Superior temporal gyrus (tissue), 1 donor: ENCODE data around the gene NR2F6.
"Not testable (repeated sequence)": the region's sequence is repeated elsewhere in the genome, so short reads cannot be mapped to it uniquely, and the experiment has no call there.

Experiments used
- DNase-seq: peaks from one replicate; pipeline ENCODE4 v3.0.0-alpha.2; 2016; ENCODE audit errors: extremely low spot score

The NR2F6 gene

DNA sequence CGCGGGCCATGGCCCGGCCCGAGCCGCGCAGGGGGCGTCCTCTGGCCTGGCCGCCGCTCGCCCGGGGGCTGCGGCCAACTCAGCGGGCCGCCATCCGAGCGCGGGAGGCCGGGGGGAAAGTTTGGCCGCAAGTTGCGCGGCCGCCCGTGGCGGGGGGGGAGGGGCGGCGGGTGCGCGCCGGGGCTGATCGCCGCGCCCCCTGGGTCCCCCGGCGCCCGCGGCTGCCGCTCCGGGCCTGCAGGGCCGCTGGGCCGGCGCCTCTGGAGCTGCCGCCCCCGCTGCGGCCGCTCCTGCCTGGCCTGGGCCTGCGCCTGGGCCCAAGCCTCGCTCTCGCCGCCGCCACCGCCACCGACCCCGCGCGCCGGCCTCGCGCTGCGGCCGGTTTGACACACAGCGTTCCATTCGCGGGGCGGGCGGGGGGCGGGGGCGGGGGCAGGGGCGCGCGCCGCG, at the start of gene NR2F6:
TSS of gene NR2F6 (minus strand) at position 385 of the 450 bp plus-strand sequence. CDS start 699 bp downstream, outside the sequence.
- DNase-seq: no peak

DNA sequence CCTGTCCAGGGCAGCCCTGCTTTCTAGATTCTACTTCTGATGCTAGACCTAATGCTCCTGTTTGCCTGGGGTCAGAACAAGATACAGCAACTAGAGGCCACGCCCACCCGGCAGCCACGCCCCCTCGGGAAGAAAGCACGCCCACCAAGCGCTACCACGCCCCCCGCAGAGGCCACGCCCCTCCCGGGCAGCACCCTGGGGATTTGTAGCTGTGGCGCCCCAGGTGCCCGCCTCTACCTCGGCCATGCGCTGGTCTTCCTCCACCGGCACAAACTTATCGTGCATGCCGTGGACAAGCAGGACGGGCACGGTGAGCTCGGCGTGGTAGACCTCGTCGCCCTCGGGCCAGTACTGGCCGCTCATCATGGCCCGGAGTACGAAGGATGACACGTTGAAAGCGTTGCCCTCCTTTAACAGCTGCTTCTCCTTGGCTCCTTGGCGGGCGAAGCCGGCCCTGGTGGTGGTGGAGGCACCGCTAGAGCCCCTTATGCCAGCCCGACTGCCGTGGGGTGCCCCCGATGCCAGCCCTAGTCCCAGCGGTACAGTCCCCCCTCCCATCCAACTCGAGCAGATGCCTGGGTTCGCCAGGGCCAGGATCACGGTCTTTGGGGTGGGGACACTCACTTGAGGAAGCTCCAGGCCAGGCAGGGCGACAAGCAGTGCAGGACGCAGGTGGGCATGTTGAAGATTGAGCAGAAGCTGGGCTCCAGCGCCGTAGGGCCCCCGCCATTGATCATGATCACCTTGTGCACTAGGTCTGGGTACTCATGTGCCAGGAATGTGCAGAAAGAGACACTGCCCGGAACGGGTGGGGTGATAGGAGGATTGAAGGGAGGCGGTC, 48.6 kb upstream of the NR2F6 start:
- no peak for DNase-seq

DNA sequence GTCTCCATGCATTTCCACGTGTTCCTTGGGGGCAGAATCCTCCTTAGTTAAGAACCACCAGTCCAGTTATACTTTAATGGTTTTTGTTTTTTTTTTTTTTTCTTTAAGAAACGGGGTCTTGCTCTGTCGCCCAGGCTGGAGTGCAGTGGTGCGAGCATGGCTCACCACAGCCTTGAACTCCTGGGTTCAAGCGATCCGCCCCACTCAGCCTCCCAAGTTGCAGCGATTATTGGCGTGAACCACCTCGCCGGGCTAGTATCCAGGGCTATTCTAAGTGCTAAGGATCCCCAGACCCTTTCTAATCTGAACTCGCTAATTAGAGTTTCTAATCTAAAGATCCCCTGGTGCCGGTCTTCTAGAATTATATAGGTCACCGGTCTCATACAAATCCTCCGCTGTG, 47.9 kb upstream of the NR2F6 start:
- DNase-seq: no peak

DNA sequence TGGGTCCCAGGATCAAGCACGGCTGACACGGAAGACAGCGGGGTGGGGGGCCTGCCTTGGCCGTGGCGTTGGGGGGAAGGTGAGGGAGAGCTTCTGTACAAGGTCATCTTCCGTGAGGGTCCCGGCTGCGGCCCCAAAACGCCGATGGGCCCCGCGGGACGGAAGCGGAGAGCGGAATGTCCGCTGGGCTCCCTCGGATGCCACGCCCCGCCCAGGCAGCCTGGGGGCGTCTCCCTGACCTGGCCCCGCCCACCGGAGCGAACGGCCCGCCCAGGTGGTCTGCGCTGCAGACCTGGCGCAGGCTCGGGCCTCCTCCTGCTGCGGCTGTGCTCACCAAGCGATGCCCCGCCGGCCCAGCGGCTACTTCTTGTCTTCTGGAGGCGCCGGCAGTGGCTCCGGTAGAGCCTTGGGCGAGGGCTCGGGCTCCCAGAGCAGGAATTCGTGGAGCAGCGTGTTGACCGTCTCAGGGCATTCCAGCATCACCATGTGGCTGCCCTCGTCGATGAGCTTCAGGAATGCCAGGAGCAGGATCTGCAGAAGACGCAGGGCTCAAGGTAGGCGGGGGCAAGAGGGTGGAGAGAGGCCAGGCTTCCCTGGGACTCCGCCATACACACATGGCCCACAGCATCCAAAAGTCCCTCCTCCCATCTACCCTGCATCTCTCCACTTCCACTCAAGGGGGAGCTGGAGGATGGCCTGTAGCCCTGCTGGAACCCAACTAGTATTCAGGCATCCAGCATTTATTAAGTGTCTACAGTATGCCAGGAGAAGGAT, 46.8 kb upstream of the NR2F6 start:
- peak; percentile 62 for DNase-seq

DNA sequence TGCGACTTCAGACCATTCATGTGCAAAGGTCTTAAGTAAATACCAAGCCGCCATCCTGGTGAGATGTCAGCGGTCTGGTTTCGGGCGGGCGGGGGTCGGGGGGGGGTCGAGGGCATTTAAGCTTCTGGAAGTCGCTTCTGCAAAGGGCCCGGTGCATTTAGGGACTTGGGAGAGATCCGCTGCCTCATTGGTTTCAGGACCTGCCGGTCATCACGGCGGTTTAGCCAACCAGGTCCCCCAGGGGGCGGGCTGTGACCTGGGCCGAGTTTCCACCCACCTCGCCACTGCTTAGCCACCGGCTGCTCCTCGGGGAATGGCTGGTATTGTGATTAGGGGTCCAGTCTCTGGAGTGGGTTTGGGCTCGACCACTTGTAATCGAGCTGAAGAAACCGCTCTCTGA, 43.8 kb upstream of the NR2F6 start:
- DNase-seq: peak; percentile 9

DNA sequence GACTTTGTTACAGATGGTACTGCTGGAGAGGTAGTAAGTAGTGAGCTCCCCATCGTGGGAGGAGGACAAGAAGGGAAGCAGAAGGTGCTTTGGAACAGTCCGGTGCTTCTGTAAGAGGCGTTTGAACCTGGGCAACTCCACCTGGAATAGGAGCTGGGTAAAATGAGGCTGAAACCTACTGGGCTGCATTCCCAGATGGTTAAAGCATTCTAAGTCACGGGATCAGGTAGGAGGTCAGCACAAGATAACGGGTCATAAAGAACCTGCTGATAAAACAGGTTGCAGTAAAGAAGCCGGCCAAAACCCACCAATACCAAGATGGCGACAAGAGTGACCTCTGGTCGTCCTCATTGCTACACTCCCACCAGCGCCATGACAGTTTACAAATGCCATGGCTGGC, 41.0 kb upstream of the NR2F6 start:
- no peak for DNase-seq

DNA sequence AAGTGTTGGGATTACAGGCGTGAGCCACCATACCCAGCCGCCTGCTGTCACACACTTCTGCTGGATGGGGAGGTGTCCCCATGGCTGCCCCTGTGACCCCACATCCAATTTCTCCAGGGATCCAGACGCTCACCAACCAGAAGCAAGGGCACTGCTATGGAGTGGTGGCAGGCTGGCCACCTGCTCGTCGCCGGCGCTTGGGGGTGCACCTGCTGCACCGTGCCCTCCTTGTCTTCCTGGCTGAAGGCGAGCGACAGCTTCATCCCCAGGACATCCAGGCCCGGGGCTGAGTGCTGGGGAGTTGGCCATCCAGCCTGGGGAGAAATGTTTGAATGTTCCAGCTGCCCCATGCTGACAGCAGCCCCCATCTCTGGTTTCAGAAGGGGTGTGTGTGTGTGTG, 40.5 kb upstream of the NR2F6 start:
- DNase-seq: no peak

DNA sequence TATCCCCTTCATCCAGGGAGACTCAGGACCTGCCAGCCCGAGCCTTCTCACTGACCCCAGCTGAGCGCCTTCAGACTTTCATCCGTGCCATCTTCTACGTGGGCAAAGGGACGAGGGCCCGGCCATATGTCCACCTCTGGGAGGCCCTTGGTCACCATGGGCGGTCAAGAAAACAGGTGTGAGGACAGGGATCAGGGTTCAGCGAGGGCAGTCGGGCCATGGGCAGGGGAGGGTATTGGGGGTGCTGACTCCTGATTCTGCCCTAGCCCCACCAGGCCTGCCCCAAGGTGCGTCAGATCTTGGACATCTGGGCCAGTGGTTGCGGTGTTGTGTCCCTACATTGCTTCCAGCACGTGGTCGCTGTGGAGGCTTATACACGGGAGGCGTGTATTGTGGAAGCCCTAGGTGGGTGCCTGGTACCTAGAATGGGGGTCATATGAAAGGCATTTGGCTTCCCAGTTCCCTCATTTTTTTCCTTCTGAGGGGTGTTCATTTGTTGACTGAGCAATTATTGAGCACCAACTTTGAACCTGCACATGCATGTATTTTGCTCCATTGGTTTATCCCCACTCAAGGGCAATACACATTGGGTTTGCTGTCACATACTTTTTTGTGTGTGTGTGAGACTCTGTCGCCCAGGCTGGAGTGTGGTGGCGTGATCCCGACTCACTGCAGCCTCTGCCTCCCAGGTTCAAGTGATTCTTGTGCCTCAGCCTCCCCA, 39.9 kb upstream of the NR2F6 start:
- DNase-seq: no peak

DNA sequence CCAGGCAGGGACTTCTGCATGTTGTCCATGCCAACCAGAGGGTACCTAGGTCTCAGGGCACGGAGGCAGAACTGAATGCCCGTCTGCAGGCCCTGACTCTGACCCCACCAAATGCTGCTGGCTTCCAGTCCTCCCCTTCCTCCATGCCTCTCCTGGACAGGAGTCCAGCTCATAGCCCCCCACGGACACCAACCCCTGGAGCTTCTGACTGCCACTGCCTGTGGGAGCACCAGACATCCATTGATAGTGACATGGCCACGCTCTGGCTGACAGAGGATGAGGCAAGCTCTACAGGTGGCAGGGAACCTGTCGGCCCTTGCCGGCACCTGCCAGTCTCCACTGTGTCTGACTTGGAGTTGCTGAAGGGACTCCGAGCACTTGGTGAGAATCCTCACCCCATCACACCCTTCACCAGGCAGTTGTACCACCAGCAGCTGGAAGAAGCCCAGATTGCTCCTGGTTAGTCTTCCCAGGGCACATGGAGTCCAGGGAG, 37.8 kb upstream of the NR2F6 start:
- no peak for DNase-seq

DNA sequence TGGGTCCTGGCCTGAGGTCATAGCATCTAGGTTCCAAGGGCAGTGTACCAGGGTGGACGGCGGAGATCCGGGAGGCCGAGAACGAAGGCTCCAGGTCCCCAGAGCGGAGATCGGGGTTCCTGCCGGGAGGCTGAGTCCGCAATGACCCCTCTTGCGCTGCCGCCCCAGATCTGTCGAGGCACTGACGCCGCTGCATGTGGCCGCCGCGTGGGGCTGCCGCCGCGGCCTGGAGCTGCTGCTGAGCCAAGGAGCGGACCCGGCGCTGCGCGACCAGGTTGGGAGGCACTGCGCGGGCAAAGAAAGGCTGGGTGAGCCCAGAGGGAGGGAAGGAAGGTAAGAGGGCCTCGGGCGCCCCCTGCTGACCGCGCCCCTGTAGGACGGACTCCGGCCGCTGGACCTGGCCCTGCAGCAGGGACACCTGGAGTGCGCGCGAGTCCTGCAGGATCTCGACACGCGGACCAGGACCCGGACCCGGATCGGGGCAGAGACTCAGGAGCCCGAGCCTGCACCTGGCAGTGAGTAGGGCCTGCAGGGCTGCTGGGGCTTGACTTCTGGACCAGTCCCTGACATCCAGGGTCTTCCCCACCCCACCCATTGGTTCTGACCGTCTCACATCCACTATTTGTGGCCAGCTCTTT, 36.9 kb upstream of the NR2F6 start:
- DNase-seq: peak; percentile 76

DNA sequence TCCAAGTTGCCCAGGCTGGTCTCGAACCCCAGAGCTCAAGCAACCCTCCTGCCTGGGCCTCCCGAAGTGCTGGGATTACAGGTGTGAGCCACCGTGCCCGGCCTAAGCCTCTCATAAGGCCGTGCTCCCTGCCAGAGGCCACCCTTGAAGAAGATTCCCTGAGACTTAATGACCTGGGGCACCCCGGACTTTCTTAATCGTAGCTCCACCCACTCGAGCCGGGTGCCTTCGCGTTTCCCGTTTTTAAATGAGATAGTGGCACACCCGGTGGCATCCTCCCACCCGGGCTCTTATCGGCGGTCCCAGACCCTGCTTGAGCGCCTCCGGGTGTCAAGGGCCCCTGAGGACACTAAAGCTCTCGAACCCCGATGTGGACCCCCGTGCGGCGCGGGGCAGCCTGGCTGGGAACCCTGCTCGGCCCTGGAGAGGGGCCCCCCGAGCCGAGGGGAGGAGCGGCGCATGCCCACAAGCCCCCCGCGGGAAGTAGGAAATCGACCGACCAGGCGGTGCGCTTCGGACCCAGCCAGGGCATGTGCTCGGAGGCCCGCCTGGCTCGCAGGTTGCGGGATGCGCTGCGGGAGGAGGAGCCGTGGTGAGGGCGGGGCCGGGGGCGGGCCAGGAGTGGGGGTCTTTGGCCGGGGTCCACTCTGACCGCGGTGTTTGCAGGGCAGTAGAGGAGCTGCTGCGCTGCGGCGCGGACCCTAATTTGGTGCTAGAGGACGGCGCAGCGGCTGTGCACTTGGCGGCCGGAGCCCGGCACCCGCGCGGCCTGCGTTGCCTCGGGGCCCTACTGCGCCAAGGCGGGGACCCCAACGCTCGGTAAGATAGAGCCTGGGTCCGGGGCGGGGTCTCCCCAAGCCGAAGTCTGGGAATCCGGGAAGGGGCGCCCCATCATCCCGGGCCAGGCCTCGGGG, 35.9 kb upstream of the NR2F6 start, which contains the start of gene ANKLE1:
TSS of gene ANKLE1 (plus strand) at position 511 of the 914 bp plus-strand sequence. CDS start at position 531, 20 bp downstream.
- DNase-seq: no peak

DNA sequence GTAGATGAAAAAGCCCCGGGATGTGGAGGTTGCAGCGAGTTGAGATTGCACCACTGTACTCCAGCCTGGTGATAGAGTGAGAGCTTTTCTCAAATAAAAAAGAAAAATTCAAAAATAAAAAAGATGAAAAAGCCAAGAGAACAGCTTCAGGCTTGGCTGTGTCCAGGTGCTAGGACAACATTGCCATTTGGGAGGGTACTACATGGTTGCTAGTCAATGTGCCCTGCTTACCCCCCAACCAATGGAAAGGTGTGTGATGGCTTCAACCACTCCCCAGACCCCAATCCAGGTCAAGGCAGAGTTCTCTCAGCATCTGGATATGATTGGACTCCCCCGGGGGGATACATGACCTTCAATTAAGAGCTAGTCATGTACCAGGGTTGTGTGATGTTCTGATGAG, 33.7 kb upstream of the NR2F6 start:
- DNase-seq: no peak

DNA sequence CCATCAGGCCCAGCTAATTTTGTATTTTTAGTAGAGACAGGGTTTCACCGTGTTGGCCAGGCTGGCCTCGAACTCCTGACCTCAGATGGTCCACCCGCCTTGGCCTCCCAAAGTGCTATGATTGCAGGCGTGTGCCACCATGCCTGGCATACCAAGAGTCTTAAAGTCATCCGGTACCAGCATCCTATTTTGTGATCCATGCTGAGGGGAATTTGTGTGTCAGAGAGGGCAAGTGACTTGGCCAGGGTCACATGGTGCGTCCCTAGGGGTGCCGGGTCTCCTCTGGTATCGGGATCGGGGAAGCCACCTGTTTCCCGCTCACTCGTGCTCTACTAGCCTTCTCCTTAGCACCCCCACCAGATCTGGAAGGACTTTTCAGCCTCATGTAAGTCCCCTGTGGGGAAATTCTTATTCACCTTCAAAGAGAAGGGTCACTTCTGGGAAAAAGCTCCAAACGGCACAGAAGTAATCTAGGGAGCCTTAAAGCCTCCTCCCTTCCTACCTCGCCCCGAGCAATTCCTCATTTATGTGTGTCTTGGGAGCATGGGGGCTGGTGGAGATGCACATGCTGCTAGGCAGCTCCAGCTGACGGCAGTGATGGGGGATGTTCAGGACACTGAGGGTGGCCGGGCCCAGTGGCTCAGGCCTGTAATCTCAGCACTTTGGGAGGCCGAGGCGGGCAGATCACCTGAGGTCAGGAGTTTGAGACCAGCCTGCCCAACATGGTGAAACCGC, 29.9 kb upstream of the NR2F6 start:
- DNase-seq: no peak

DNA sequence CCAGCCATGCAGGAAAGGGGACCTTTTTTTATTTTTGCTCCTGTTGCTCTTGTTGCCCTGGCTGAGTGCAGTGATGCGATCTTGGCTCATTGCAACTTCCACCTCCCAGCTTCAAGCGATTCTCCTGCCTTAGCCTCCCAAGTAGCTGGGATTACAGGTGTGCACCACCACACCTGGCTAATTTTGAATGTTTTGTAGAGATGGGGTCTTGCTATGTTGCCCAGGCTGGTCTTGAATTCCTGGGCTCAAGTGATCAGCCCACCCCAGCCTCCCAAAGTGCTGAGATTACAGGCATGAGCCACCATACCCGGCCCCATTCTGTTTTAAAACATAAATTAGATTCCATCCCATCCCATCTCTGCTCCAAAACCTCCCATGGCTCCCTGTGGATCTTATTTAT, 29.2 kb upstream of the NR2F6 start:
- DNase-seq: not testable (repeated sequence)

DNA sequence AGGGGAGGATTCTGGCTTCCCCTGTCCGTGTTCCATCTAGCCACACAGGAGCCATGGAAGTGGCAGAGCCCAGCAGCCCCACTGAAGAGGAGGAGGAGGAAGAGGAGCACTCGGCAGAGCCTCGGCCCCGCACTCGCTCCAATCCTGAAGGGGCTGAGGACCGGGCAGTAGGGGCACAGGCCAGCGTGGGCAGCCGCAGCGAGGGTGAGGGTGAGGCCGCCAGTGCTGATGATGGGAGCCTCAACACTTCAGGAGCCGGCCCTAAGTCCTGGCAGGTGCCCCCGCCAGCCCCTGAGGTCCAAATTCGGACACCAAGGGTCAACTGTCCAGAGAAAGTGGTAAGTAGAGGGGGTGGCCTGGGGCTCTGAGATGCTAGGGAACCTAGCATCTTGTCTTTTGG, 23.0 kb upstream of the NR2F6 start:
- no peak for DNase-seq

DNA sequence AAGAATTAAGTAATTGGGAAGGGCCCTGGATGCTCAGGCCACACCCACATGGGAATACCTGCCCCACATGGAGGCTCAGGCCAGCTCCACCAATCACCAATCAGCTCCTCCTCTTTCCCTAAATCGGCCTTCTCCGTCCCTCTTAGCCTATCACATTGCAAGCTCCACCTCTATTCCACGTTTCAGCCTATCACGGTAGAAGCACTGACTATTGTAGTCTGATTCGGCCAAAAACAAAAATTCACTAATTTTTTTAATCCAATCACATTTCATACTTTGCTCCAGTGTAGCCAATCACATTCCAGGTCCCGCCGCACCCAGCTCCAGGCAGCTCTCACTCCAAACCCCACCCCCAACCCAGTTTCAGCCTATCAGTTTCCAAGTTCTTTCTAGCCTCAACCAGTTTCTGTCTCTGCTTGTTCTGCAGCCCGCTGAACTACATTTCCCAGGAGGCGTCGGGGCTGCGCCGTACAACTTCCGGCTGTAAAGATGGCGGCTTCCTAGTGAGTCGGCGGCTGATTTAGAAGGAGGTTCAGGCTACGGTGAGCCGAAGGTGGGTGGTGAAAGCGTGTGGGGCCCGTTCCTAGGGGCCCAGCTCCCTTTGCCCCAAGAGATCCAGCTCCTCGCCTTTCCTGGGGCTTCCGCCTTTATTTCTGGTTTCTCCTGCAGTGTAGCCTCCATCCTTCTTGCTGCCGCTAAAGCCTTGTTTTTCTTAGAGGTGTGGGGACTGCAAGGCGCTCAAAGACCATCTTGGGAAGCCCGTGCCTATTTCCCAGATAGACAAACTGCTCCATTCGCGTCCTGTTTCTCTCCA, 21.5 kb upstream of the NR2F6 start, which contains the start of gene BABAM1:
TSS of gene BABAM1 (plus strand) at position 469 of the 814 bp plus-strand sequence. CDS start 1,364 bp downstream, outside the sequence.
- peak; percentile 99 for DNase-seq

DNA sequence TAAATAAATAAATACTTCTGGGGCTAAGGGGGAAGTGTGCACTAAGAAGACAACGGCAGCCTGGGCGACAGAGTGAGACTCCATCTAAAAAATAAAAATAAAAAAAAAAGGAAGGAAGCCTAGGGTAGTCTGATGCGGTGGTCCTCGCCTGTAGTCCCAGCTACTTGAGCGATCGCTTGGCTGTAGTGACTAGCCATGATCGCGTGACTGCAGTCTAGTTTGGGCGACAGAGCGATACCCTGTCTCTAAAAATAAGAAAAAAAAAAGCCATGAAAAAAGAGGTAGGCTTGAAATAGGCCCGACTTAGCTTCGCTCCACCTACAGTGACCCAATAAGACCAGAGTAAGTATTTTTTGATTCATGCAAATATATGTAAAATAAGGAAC, 20.9 kb upstream of the NR2F6 start:
- DNase-seq: no peak

DNA sequence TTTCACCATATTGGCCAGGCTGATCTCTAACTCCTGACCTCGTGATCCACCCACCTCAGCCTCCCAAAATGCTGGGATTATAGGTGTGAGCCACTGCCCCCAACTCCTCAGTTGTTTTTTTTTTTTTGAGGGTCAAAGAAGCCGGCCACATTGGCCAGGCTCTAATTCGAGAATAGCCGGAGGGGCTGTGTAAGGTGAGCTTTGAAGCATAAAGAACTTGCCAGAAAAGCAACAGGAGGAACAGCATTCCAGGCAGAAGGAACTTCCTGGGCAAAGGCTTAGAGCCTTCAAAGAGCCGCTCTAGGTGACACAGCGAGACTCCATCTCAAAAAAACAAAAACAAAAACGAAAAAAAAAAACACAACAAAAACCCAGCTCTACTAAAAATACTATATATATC, 20.3 kb upstream of the NR2F6 start:
- no peak for DNase-seq

DNA sequence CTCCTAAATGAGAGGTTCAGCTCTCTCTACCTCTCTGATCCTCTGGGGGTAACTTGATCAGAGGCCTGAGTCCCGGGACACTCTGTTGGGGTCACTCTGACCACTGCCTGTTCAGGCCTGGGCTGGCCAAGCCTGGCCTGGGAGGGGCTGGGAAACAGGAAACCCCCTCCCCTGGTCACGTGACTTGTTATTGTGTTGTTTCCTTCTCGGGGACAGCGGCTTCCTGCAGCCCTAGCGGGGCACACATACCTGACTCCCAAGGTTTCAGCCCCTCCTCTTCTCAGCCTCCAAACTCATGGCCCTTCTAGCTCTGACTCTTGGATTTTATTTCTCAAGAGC, 18.9 kb upstream of the NR2F6 start, which contains the start of gene USHBP1:
TSS of gene USHBP1 (minus strand) at position 105 of the 339 bp plus-strand sequence. CDS start 446 bp downstream, outside the sequence.
- no peak for DNase-seq
